Measurements from ENCODE around the gene LRRFIP2. TPM values are rescaled to one million over a fixed set of nuclear protein-coding genes. Genes with fewer than 3 reads are reported as not detected.

LRRFIP2 gene
- total RNA-seq, 4 donors from 2014 or later: 56.5 to 148 (median 62.4) TPM

GRCh38 chr3:37031096-37031682 is 143.2 kb downstream of the LRRFIP2 start:
- Histone ChIP-seq H3K36me3 (no peaks in the 10 kb centered on the region), H3K9me3 (no peaks in the 10 kb centered on the region), H3K4me3 (no peak overlapping the region), H3K4me1 (no peaks in the 10 kb centered on the region), H3K27ac (peak overlapping the region; percentile 65 to 73), H3K27me3 (no peaks in the 10 kb centered on the region)
- peak; percentile 34 to 63 for DNase-seq
- TF ChIP-seq, protein P1, sequence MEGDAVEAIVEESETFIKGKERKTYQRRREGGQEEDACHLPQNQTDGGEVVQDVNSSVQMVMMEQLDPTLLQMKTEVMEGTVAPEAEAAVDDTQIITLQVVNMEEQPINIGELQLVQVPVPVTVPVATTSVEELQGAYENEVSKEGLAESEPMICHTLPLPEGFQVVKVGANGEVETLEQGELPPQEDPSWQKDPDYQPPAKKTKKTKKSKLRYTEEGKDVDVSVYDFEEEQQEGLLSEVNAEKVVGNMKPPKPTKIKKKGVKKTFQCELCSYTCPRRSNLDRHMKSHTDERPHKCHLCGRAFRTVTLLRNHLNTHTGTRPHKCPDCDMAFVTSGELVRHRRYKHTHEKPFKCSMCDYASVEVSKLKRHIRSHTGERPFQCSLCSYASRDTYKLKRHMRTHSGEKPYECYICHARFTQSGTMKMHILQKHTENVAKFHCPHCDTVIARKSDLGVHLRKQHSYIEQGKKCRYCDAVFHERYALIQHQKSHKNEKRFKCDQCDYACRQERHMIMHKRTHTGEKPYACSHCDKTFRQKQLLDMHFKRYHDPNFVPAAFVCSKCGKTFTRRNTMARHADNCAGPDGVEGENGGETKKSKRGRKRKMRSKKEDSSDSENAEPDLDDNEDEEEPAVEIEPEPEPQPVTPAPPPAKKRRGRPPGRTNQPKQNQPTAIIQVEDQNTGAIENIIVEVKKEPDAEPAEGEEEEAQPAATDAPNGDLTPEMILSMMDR (IDR thresholded peaks at IDR 0.05): no peak
- no peak for TF ChIP-seq POLR2A (IDR thresholded peaks at IDR 0.05)
- intact Hi-C loops (cut with DNase I; ENCODE audit: low total_unique reads): no loop called here

GRCh38 chr3:37030588-37030987 is 143.8 kb downstream of the LRRFIP2 start:
- no peaks in the 10 kb centered on the region for H3K27me3 ChIP-seq
- TF ChIP-seq, protein P1 (IDR thresholded peaks at IDR 0.05): no peak
- no peaks in the 10 kb centered on the region for H3K4me1 ChIP-seq
- H3K27ac ChIP-seq: peak overlapping the region; percentile 65 to 73
- no peak overlapping the region for H3K4me3 ChIP-seq
- no peak for DNase-seq
- no peaks in the 10 kb centered on the region for H3K36me3 ChIP-seq
- H3K9me3 ChIP-seq: no peaks in the 10 kb centered on the region
- intact Hi-C loops (cut with DNase I; ENCODE audit: low total_unique reads): no loop called here

GRCh38 chr3:37029516-37030163 is 144.7 kb downstream of the LRRFIP2 start:
- Histone ChIP-seq H3K4me3 (no peak overlapping the region), H3K27ac (peak overlapping the region; percentile 65 to 73), H3K4me1 (no peaks in the 10 kb centered on the region), H3K27me3 (no peaks in the 10 kb centered on the region), H3K36me3 (no peaks in the 10 kb centered on the region), H3K9me3 (no peaks in the 10 kb centered on the region)
- intact Hi-C loops (cut with DNase I; ENCODE audit: low total_unique reads): no loop called here
- TF ChIP-seq, protein P1 (IDR thresholded peaks at IDR 0.05): no peak
- no peak for TF ChIP-seq POLR2A (IDR thresholded peaks at IDR 0.05)
- DNase-seq: no peak

DNA sequence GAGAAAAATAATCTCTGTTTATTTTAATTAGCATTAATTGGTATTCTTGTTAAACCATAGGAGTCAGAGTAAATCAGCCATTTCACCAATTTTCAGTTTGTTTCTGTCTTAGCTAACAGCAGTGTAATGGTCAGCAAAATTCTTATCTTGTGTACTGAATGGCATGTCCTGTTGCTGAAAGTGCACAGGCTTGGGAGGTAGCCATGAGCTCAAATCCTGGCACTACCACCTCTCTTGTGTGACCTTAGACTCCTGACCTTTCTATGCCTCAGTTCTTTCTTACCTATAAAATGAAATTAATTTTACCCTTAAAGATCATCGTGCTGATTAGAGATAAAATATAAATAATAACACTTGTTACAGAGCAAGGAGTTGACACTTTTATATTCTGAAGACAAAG is 145.3 kb downstream of the LRRFIP2 start:
- TF ChIP-seq, protein P1 (IDR thresholded peaks at IDR 0.05): no peak
- no peak for TF ChIP-seq POLR2A (IDR thresholded peaks at IDR 0.05)
- no peak overlapping the region for H3K4me3 ChIP-seq
- H3K9me3 ChIP-seq: no peaks in the 10 kb centered on the region
- H3K36me3 ChIP-seq: no peaks in the 10 kb centered on the region
- intact Hi-C loops (cut with DNase I; ENCODE audit: low total_unique reads): no loop called here
- H3K27ac ChIP-seq: peak overlapping the region; percentile 65 to 73
- DNase-seq: no peak
- no peaks in the 10 kb centered on the region for H3K27me3 ChIP-seq
- H3K4me1 ChIP-seq: no peaks in the 10 kb centered on the region

DNA sequence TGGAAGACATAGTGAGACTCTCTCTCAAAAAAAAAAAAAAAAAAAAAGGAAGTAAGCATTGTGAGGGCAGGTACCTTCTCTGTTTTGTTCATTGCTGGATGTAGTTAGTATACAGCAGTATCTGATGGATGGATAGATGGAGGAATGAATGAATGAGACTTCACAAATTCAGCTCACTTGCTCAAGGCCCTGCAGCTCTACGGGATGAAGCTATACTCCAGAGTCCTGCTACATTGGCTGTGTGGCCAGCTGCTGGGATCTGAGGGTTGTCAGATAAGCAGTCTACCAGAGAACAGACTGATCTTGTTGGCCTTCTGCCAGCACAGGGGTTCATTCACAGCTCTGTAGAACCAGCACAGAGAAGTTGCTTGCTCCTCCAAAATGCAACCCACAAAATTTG is 146.1 kb downstream of the LRRFIP2 start:
- intact Hi-C loops (cut with DNase I; ENCODE audit: low total_unique reads): no loop called here
- no peak for TF ChIP-seq POLR2A (IDR thresholded peaks at IDR 0.05)
- TF ChIP-seq, protein P1 (IDR thresholded peaks at IDR 0.05): no peak
- DNase-seq: peak in 1 of 2 donors; percentile 27
- Histone ChIP-seq H3K36me3 (no peaks in the 10 kb centered on the region), H3K9me3 (no peaks in the 10 kb centered on the region), H3K27ac (no peak overlapping the region), H3K4me3 (no peak overlapping the region), H3K4me1 (no peaks in the 10 kb centered on the region), H3K27me3 (no peaks in the 10 kb centered on the region)
